ENCODE measurements around the gene TECR. TPM values are rescaled to one million over a fixed set of nuclear protein-coding genes. Genes with fewer than 3 reads are reported as not detected.

Gene TECR
- polyA plus RNA-seq, 3 donors: 59.8 to 79.6 (median 76.7) TPM

GRCh38 chr19:14554382-14554812 lies 25.0 kb downstream of the TECR start:
- intact Hi-C loops (cut with micrococcal nuclease): loop anchor here in 1 of 2 donors (10.0 kb wide), 1 partner anchor 340 kb away; no protein-coding TSS in a partner anchor
- no peak overlapping the region for H3K27ac ChIP-seq (ENCODE audit: low read depth in 1 of 2, low read length in 2 of 2)
- no peak overlapping the region for H3K4me2 ChIP-seq (replicated peaks; ENCODE audit: extremely low read depth, low read length, poor library complexity, severe bottlenecking)
- peaks cover 4 to 5% of the 10 kb centered on the region in 2 donors for H3K36me3 ChIP-seq (replicated peaks in 1 of 2; ENCODE audit: control insufficient read depth in 1 of 2, insufficient read depth in 2 of 2, low read length in 2 of 2)
- no peaks in the 10 kb centered on the region for H3K9me3 Mint-ChIP-seq
- no peak overlapping the region for H3K4me3 ChIP-seq (replicated peaks in 1 of 3; ENCODE audit: low read depth in 2 of 3, low read length in 3 of 3)
- H3K27me3 Mint-ChIP-seq (ENCODE audit: low read depth in 3 of 3): peaks cover 0 to 2% (median 0%) of the 10 kb centered on the region in 3 donors
- no peak for TF ChIP-seq CTCF (IDR thresholded peaks at IDR 0.05)
- peaks cover 32% of the 10 kb centered on the region for H3K79me2 ChIP-seq (ENCODE audit: insufficient read depth, low read length)
- peaks cover 28% of the 10 kb centered on the region for H3K4me1 Mint-ChIP-seq
- H3K9me3 ChIP-seq (replicated peaks in 1 of 2; ENCODE audit: control insufficient read depth in 1 of 2, insufficient read depth in 1 of 2, low read length in 2 of 2): no peaks in the 10 kb centered on the region
- no peak for DNase-seq
- no peaks in the 10 kb centered on the region for H3K27me3 ChIP-seq (ENCODE audit: control insufficient read depth in 2 of 2, insufficient read depth in 2 of 2, low read length in 2 of 2)
- peaks cover 14% of the 10 kb centered on the region for H4K20me1 ChIP-seq (ENCODE audit: insufficient read depth, low read length)
- peaks cover 21 to 22% of the 10 kb centered on the region in 2 donors for H3K4me1 ChIP-seq (ENCODE audit: control insufficient read depth in 1 of 2, insufficient read depth in 2 of 2, low read length in 2 of 2)
- WGBS (ENCODE audit: insufficient coverage): 95% methylated on average over 3 of the region's 6 CpGs
- no peak overlapping the region for H2AFZ ChIP-seq (ENCODE audit: insufficient read depth, low read depth, low read length, poor library complexity, severe bottlenecking)
- peaks cover 13 to 23% of the 10 kb centered on the region in 2 donors for H3K36me3 Mint-ChIP-seq
- H3K9ac ChIP-seq (ENCODE audit: insufficient read depth, low read length, poor library complexity, severe bottlenecking): no peak overlapping the region
- H3K27ac Mint-ChIP-seq: peak overlapping the region in 2 of 7 donors; percentile 60 to 80
- no peak overlapping the region for H3K4me3 Mint-ChIP-seq

- Histone ChIP-seq H4K20me1 (ENCODE audit: insufficient read depth, low read length) (peaks cover 14% of the 10 kb centered on the region), H3K4me3 (replicated peaks in 1 of 3; ENCODE audit: low read depth in 2 of 3, low read length in 3 of 3) (peak overlapping the region in 1 of 3 experiments; percentile 46), H3K36me3 (replicated peaks in 1 of 2; ENCODE audit: control insufficient read depth in 1 of 2, insufficient read depth in 2 of 2, low read length in 2 of 2) (no peaks in the 10 kb centered on the region), H3K4me1 (ENCODE audit: control insufficient read depth in 1 of 2, insufficient read depth in 2 of 2, low read length in 2 of 2) (peaks cover 19 to 21% of the 10 kb centered on the region in 2 donors), H3K9me3 (replicated peaks in 1 of 2; ENCODE audit: control insufficient read depth in 1 of 2, insufficient read depth in 1 of 2, low read length in 2 of 2) (no peaks in the 10 kb centered on the region), H3K79me2 (ENCODE audit: insufficient read depth, low read length) (peaks cover 47% of the 10 kb centered on the region), H3K27ac (ENCODE audit: low read depth in 1 of 2, low read length in 2 of 2) (no peak overlapping the region), H3K9ac (ENCODE audit: insufficient read depth, low read length, poor library complexity, severe bottlenecking) (no peak overlapping the region), H3K4me2 (replicated peaks; ENCODE audit: extremely low read depth, low read length, poor library complexity, severe bottlenecking) (peak overlapping the region; percentile 69), H3K27me3 (ENCODE audit: control insufficient read depth in 2 of 2, insufficient read depth in 2 of 2, low read length in 2 of 2) (no peaks in the 10 kb centered on the region), H2AFZ (ENCODE audit: insufficient read depth, low read depth, low read length, poor library complexity, severe bottlenecking) (peak overlapping the region; percentile 35)
- peaks cover 7 to 19% of the 10 kb centered on the region in 2 donors for H3K36me3 Mint-ChIP-seq
- H3K9me3 Mint-ChIP-seq: no peaks in the 10 kb centered on the region
- H3K4me1 Mint-ChIP-seq: peaks cover 23% of the 10 kb centered on the region
- no peak for DNase-seq
- TF ChIP-seq CTCF (IDR thresholded peaks at IDR 0.05): no peak
- WGBS (ENCODE audit: insufficient coverage): 92% methylated on average over 8 of the region's 12 CpGs
- H3K27me3 Mint-ChIP-seq (ENCODE audit: low read depth in 3 of 3): peaks cover 0 to 2% (median 0%) of the 10 kb centered on the region in 3 donors
- peak overlapping the region in 2 of 7 donors; percentile 10 to 72 for H3K27ac Mint-ChIP-seq
- peak overlapping the region in 1 of 2 donors; percentile 72 for H3K4me3 Mint-ChIP-seq
- intact Hi-C loops (cut with micrococcal nuclease): loop anchor here in 1 of 2 donors (10.0 kb wide), 1 partner anchor 339 kb away; no protein-coding TSS in a partner anchor
Observed at GRCh38 chr19:14555918-14556661, 26.7 kb downstream of the TECR start.

All from CD14-positive monocyte (primary cell).